Neutrophil (primary cell): ENCODE data around the gene SERPINB10.

Experiments used
- H3K27ac ChIP-seq: fragments of 200-600 bp; sonication (generic); 2 replicates; pipeline ENCODE4 v1.5.1; 2016; ENCODE audit warnings: mild to moderate bottlenecking, moderate library complexity
- H3K27me3 ChIP-seq: fragments of 200-600 bp; sonication (generic); 2 replicates; pipeline ENCODE4 v1.6.0; 2016; ENCODE audit warnings: mild to moderate bottlenecking
- H3K36me3 ChIP-seq: fragments of 200-600 bp; sonication (generic); 2 replicates; pipeline ENCODE4 v1.5.1; 2017
- H3K4me1 ChIP-seq, 2 experiments: fragments of 200-600 bp in 1 of 2; sonication (generic) in 1 of 2; 1 replicate in 1 of 2; 2 replicates in 1 of 2; pipeline versions ENCODE4 v1.5.1 to v1.6.1; 2013 to 2016; ENCODE audit warnings: low read depth in 1 of 2, low read length in 1 of 2, mild to moderate bottlenecking in 1 of 2, moderate library complexity in 1 of 2; ENCODE audit not compliant: control insufficient read depth in 1 of 2, insufficient read depth in 1 of 2
- H3K4me3 ChIP-seq, 2 experiments: fragments of 200-600 bp in 1 of 2; sonication (generic) in 1 of 2; 1 replicate in 1 of 2; 2 replicates in 1 of 2; pipeline ENCODE4 v1.5.1; 2013 to 2016; ENCODE audit warnings: low read depth in 1 of 2, low read length in 1 of 2, mild to moderate bottlenecking in 1 of 2, moderate library complexity in 1 of 2
- H3K9me3 ChIP-seq: fragments of 200-600 bp; sonication (generic); 2 replicates; pipeline ENCODE4 v1.5.1; 2016
- TF ChIP-seq, protein P1 (sequence below): fragments of 200-600 bp; sonication (generic); IDR thresholded peaks from 2 replicates; pipeline ENCODE4 v1.5.1; 2016; ENCODE audit warnings: antibody characterized with exemption

SERPINB10 gene

DNA sequence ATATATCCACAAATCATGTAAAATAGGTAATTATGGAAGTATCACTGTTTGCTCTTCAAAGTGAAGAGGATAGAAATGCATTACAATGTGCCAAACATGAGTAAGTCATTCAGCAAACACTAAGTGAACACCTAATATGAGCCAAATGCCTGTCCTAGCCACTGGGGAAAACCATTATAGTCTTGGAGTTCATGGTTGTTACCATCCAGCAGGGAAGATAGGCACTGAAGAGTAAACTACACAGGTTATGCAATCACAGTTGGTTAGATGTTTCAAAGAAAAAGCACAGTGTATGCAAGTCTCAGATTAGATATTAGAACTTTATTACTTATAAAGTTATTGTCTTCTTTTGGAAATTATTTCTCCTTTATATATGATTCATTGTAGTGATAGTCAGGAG, 24.1 kb upstream of the SERPINB10 start:
- Histone ChIP-seq H3K4me3 (no peak overlapping the region), H3K36me3 (no peaks in the 10 kb centered on the region), H3K27me3 (no peaks in the 10 kb centered on the region), H3K4me1 (peaks cover 25 to 34% of the 10 kb centered on the region in 2 experiments), H3K9me3 (no peaks in the 10 kb centered on the region), H3K27ac (no peak overlapping the region)
- TF ChIP-seq, protein P1, sequence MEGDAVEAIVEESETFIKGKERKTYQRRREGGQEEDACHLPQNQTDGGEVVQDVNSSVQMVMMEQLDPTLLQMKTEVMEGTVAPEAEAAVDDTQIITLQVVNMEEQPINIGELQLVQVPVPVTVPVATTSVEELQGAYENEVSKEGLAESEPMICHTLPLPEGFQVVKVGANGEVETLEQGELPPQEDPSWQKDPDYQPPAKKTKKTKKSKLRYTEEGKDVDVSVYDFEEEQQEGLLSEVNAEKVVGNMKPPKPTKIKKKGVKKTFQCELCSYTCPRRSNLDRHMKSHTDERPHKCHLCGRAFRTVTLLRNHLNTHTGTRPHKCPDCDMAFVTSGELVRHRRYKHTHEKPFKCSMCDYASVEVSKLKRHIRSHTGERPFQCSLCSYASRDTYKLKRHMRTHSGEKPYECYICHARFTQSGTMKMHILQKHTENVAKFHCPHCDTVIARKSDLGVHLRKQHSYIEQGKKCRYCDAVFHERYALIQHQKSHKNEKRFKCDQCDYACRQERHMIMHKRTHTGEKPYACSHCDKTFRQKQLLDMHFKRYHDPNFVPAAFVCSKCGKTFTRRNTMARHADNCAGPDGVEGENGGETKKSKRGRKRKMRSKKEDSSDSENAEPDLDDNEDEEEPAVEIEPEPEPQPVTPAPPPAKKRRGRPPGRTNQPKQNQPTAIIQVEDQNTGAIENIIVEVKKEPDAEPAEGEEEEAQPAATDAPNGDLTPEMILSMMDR, result no peak

- H3K36me3 ChIP-seq, result no peaks in the 10 kb centered on the region
- no peaks in the 10 kb centered on the region for H3K27me3 ChIP-seq
- peaks cover 49 to 53% of the 10 kb centered on the region in 2 experiments for H3K4me1 ChIP-seq
- H3K9me3 ChIP-seq, result no peaks in the 10 kb centered on the region
- H3K27ac ChIP-seq, result peak within 1 kb of the TSS; percentile 79
- TF ChIP-seq, protein P1, result no peak
- H3K4me3 ChIP-seq, result no peak within 1 kb of the TSS
Observed at GRCh38 chr18:63887424-63887823, 20.3 kb upstream of the SERPINB10 start, which contains the start of gene SERPINB2. SERPINB2 (plus strand) TSS chr18:63887705; CDS start chr18:63891445, 3,740 bp downstream.

- TF ChIP-seq, protein P1, result no peak
- peaks cover 61 to 65% of the 10 kb centered on the region in 2 experiments for H3K4me1 ChIP-seq
- peak overlapping the region; percentile 79 for H3K27ac ChIP-seq
- no peaks in the 10 kb centered on the region for H3K36me3 ChIP-seq
- H3K4me3 ChIP-seq, result peak overlapping the region in 1 of 2 experiments; percentile 1
- no peaks in the 10 kb centered on the region for H3K9me3 ChIP-seq
- H3K27me3 ChIP-seq, result no peaks in the 10 kb centered on the region
Observed at GRCh38 chr18:63888470-63889190, 19.1 kb upstream of the SERPINB10 start.

DNA sequence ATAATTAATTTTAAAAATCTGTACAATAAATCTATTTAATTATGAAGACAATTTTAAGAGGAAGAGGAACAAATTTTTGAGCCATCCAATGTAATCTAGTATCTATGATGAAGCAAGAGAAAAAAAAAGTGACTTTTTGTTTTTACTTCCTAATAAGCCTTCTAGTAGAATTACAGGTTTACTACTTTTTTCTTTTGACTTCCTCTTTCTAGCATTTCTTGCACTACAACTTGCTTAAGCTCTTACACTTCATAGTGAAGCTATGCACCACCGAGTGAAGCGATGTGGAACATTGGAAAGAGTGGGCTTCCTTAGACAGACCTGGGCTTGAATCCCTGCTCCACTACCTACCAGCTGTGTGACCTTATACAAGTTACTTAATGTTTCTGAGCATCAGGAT, 18.1 kb upstream of the SERPINB10 start:
- H3K27me3 ChIP-seq, result no peaks in the 10 kb centered on the region
- TF ChIP-seq, protein P1, result no peak
- no peaks in the 10 kb centered on the region for H3K36me3 ChIP-seq
- no peaks in the 10 kb centered on the region for H3K9me3 ChIP-seq
- H3K4me3 ChIP-seq, result peak overlapping the region; percentile 37 to 44
- H3K4me1 ChIP-seq, result peaks cover 71 to 75% of the 10 kb centered on the region in 2 experiments
- peak overlapping the region; percentile 79 for H3K27ac ChIP-seq

DNA sequence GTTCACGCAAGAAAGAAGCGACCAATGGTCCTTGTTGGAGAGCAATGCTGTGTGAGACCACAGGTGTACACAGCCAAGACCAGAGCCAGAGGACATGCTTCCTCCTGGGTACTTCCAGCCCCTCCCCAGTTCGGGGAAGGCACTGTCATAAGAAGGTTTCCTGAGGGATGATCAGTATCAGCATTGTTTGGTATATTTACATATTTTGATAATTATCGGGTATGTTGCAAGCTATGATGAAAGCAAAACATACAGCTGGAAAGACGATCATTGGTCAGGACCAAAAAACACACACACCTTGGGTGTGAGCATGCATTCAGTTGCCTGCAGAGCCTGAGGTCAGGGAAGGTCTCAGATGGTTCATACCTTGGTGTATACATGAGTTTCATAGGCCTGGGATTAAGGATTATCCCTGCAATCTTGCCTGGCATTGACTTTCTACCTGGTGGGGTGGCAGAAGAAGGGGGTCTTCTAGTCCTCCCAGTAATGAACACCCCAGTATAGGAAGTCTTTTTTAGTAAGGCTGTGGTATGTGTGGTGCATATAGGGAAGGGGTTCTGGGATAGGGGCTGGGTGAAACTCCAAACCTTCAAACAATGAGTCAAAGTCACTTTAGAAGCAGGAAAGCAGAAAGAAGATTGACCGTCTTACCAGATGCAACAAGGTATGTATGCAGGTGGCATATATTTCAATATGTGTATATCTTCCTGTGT, 17.4 kb upstream of the SERPINB10 start:
- TF ChIP-seq, protein P1, result no peak
- H3K27ac ChIP-seq, result peak overlapping the region; percentile 79
- peaks cover 78 to 82% of the 10 kb centered on the region in 2 experiments for H3K4me1 ChIP-seq
- H3K4me3 ChIP-seq, result peak overlapping the region; percentile 37 to 44
- H3K9me3 ChIP-seq, result no peaks in the 10 kb centered on the region
- H3K36me3 ChIP-seq, result no peaks in the 10 kb centered on the region
- H3K27me3 ChIP-seq, result no peaks in the 10 kb centered on the region
